GM12873 (cell line): ENCODE results near the gene AP5B1.
A peak's percentile ranks its signal among the peaks of the same experiment; 100 is the strongest.

Experiments used
- TF ChIP-seq, protein P1 (sequence below): IDR thresholded peaks from 2 replicates; pipeline ENCODE4 v1.5.1; 2012; ENCODE audit warnings: low read depth, mild to moderate bottlenecking, moderate library complexity, low read length, control low read depth; ENCODE audit not compliant: insufficient read depth; ENCODE audit errors: missing control alignments

Gene AP5B1, protein sequence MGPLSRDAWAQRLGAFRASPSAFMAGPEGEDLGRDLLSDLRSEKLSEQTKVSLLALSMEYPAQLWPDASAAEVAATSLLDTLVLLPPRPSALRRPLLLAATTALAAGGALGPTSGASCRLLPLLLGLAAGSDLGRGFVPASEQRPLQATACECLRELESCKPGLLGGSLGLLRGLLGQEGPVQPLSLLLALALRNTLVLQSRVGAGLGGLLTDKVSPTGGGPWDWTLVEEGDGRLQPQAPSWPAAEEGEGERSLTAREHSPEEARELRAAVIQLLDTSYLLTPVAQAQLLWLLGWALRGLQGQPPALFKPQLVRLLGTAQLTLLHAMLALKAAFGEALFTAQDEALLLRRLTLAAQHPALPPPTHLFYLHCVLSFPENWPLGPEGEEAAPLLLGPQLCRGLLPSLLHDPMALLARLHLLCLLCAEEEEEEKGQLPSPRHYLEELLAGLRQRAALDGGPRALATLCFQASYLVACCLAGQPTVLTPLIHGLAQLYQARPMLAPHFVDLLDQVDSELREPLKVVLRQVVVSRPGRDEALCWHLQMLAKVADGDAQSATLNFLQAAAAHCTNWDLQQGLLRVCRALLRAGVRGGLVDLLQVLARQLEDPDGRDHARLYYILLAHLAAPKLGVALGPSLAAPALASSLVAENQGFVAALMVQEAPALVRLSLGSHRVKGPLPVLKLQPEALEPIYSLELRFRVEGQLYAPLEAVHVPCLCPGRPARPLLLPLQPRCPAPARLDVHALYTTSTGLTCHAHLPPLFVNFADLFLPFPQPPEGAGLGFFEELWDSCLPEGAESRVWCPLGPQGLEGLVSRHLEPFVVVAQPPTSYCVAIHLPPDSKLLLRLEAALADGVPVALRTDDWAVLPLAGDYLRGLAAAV

DNA sequence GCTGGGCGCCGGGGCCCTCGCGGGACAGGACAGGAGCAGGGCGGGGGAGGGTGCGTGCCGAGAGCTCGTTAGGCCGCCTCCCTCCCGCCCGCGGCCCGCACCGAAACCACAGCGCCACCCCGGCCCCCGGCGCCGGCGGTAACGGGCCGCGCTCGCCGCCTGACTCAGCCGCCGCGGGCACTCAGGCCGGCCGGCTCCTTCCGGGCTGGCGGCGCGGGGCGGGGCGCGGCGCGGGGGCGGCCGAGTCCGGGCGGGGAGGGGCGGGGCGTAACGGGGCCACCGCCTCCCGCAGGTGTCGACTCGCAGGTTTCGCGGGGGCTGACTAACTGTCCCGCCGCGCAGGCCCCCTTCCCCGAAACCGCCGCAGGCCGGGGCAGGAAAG, at the start of gene AP5B1:
Gene AP5B1, minus strand, starts transcription at position 207 of the 382 bp plus-strand sequence. CDS start 385 bp downstream, outside the sequence.
- TF ChIP-seq, protein P1, sequence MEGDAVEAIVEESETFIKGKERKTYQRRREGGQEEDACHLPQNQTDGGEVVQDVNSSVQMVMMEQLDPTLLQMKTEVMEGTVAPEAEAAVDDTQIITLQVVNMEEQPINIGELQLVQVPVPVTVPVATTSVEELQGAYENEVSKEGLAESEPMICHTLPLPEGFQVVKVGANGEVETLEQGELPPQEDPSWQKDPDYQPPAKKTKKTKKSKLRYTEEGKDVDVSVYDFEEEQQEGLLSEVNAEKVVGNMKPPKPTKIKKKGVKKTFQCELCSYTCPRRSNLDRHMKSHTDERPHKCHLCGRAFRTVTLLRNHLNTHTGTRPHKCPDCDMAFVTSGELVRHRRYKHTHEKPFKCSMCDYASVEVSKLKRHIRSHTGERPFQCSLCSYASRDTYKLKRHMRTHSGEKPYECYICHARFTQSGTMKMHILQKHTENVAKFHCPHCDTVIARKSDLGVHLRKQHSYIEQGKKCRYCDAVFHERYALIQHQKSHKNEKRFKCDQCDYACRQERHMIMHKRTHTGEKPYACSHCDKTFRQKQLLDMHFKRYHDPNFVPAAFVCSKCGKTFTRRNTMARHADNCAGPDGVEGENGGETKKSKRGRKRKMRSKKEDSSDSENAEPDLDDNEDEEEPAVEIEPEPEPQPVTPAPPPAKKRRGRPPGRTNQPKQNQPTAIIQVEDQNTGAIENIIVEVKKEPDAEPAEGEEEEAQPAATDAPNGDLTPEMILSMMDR: no peak

DNA sequence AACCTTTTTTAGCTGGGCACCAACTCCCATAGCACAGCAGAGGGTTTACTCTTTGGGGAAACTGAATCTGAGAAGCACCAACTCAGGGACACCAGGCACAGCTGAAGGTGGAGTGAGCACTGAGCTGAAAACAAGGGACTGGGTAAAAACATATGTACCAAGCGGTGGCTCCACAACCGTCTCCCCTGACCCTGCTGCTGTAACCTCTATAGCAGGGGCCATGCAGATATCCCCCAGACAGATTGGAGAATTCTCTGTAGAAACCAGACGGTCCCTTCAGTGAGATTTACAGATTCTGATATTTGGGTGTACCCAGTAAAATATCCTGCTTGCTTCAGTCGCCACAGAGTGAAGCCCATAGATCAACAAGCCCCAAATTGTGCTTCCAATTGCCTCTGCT, 48.7 kb upstream of the AP5B1 start:
- TF ChIP-seq, protein P1: no peak

DNA sequence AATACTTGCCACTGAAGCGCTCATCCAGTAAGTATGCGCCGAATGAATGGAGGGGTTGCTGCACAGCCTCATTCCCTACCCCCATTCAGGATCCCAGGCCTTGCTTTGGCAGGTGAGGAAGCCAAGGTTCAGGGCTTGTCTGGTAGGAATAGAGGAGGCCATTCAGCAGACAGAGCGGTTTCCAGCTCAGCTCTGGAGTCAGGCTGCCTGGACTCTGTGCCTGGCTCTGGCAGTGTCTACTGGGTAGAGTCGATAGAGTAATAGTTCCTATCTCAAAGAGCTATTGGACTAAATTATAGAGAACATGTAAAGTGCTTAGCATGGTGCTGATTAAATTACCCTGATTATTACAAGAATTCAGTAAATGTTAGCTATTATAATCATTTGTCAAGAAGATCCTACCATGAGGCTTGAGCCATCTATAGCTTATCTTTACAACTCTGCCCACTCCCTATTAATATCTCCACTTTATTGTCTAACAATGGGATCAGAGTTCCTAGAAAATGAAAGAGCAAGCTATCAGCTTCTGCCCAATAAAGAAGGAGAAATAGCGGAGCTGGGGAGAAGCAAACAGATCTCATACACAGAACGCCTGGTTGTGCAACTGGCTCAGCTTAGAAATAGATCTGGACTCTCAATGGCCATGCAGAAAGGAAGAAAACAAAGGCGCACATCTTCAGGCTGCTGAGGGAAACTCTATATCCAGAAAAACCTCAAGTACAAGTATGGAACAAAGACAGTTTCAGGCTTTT, 46.4 kb upstream of the AP5B1 start:
- TF ChIP-seq, protein P1: no peak

DNA sequence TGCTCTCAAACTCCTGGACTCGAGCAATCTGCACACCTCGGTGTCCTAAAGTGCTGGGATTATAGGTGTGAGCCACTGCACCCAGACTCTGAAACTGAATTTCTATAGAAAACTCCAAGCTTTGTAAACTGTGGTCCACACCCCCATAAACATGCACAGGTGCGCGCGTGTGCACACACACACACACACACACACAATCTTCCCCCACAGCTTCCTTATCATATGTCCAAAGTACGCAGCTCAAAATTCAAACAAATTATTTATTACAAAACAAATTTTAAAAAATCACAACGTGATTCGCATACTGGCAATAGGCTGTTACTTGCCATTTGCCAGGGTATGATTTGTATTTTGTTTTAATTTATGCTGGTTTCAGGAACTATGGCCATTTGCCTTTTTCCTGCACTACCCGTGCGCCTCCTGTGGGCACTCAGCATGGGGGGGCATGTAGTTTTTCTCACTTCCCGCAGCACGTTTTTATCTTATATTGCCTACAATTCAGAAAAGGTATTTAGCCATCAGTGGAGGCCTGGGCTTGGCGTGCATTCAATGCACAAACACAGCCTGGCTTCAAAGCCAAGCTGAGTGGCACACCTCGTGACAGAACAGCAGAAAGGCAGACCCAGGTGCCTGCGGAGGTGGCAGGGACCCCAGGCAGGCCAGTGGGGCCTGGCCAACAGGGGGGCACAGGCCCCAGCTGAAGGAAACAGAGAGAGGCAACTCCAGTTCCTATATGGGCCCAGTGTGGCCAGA, 42.2 kb upstream of the AP5B1 start:
- TF ChIP-seq, protein P1: no peak

DNA sequence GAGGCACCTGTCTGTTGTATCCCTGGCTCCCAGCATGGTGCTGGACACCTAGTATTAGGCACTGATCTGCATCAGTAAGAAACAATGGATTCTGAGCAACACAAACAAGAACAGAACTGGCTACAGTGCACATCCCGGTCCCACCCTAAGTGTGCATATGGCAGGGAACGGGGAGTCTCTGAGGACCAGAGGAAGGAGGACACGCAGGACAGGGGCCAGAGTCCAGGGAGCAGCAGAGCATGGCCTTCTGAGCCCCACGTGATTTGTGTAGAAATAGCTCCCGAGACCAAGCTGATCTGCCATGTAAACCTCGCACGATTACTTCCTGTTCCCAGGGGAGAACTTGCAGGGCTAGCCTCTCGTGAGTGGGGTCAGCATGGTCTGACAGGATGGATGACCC, 40.3 kb upstream of the AP5B1 start:
- TF ChIP-seq, protein P1: no peak

DNA sequence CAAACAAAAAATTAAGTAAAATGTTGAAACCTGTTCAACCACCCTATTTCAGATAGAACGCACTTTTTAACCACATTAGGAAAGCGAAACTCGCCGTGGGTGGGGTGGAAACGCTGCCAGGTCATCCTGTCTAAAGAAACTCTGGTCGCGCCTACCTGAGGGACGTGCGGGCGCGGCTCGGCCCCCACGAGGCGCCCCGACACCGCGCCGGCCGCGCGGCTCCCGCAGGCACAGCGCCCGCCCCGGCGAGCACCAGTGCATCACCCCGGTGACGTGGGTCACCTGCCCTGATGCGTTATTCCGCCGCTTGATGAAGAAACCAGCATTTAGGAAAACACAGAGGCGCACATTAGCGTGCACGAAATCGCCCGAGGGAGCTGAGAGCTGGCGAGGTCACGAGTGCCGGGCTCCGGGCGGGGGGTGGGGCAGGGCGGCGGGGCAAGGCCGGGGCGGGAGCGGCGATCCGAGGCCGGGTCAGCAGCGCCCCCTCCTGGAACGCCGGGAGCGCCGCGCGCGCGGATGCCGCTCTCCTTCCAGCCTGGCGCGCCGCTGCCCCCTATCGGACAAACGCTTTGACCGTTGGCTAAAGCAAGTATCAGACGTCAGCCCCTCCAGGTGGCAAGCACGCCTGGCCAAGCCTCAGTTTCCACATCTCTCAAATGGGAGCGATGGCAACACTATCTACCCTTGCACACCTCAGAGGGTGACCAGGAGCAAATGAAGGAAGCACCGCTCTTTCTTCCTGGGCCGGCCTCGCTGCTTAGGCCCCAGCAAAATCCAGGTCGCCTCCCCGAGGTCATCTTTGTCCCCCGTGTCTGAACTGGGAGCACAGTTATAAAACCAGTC, 37.3 kb upstream of the AP5B1 start:
- TF ChIP-seq, protein P1: peak; percentile 98
